Hepatocyte (in vitro differentiated cells): Measurements from ENCODE around the gene DYSF.

Experiments used
- CTCF ChIP-seq: fragments of 200-600 bp; sonication (generic); IDR thresholded peaks from 2 replicates; pipeline ENCODE4 v1.5.1; 2016; ENCODE audit warnings: antibody characterized with exemption, mild to moderate bottlenecking; ENCODE audit not compliant: poor library complexity
- EZH2 ChIP-seq: fragments of 200-600 bp; sonication (generic); IDR thresholded peaks from 2 replicates; pipeline ENCODE4 v1.6.1; 2016; ENCODE audit warnings: antibody characterized with exemption, mild to moderate bottlenecking, borderline replicate concordance
- EZH2phosphoT487 ChIP-seq: fragments of 200-600 bp; sonication (generic); IDR thresholded peaks from one replicate; pipeline ENCODE4 v1.6.1; 2018; ENCODE audit warnings: antibody characterized with exemption, mild to moderate bottlenecking, low read depth, moderate library complexity; ENCODE audit not compliant: unreplicated experiment, severe bottlenecking

DNA sequence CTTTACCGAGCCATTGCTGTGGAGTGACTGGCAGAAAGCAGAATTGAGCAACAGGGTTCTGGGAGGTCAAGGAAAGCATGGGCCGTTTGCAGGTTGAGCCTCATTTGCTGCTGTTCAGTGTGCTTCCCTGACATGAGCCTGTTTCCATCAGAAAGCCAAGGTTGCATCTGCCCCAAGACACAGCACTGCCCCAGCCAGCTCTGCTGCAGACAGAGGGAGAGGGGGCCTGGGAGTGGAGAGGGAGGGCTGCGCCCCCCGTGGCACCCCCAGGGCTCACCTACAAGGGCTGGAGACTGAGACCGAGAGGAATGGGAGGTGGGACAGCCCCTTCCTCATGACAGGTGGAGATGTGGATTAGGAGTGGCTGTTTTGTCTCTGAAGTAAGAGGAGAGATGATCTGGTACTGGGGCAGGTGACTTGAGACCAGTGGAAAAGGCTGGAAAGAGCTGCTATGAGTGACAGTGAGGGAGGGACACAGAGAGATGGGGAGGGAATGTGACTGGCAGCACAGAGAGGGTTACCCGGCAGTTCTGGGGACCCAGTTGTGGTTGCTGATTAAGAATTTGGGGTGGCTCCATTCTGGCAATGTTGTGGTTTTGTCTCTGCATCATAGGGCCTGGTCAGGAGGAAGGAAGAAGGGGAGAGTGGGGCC, 218.0 kb downstream of the DYSF start:
- TF ChIP-seq EZH2 (no peak), EZH2phosphoT487 (no peak), CTCF (no peak)
